RWPE1 (cell line): Measurements from ENCODE around the gene KRT36.

ENCODE experiments used
- CTCF ChIA-PET: fragments of 350-600 bp; sonication (Branson Sonifier 250); formaldehyde crosslinking; extraction: SDS; loops from one replicate; lab custom pipeline; 2021; lab: Yijun Ruan, JAX
- POLR2A ChIA-PET: fragments of 400-600 bp; formaldehyde crosslinking; extraction: SDS; loops from one replicate; lab custom pipeline; 2020; ENCODE audit warnings: antibody characterized with exemption; ENCODE audit not compliant: low non-redundant PET; lab: Yijun Ruan, JAX
- DNase-seq: peaks from one replicate; pipeline ENCODE4 v3.0.0; 2012; ENCODE audit warnings: low spot score
- H3K27ac ChIP-seq: fragments of 450-650 bp; 2 replicates; pipeline ENCODE4 v1.5.1; 2017
- TF ChIP-seq, protein P1 (sequence below): fragments of 450-650 bp; conservative IDR thresholded peaks from 2 replicates; pipeline ENCODE4 v1.5.1; 2017; ENCODE audit warnings: low read depth, mild to moderate bottlenecking

Gene KRT36

GRCh38 chr17:41536741-41537613 lies 47.3 kb upstream of the KRT36 start:
- ChIA-PET POLR2A (interaction anchor here (0.9 kb wide), 1 partner anchor 16 kb away, joined by 4 read pairs; no protein-coding TSS in a partner anchor), CTCF (interaction anchor here (0.5 to 2.9 kb wide), 4 partner anchors 12 to 111 kb away, joined by 3 to 10 read pairs (median 4); partner anchors contain the start of gene KRT15)
- no peak for DNase-seq
- TF ChIP-seq, protein P1, sequence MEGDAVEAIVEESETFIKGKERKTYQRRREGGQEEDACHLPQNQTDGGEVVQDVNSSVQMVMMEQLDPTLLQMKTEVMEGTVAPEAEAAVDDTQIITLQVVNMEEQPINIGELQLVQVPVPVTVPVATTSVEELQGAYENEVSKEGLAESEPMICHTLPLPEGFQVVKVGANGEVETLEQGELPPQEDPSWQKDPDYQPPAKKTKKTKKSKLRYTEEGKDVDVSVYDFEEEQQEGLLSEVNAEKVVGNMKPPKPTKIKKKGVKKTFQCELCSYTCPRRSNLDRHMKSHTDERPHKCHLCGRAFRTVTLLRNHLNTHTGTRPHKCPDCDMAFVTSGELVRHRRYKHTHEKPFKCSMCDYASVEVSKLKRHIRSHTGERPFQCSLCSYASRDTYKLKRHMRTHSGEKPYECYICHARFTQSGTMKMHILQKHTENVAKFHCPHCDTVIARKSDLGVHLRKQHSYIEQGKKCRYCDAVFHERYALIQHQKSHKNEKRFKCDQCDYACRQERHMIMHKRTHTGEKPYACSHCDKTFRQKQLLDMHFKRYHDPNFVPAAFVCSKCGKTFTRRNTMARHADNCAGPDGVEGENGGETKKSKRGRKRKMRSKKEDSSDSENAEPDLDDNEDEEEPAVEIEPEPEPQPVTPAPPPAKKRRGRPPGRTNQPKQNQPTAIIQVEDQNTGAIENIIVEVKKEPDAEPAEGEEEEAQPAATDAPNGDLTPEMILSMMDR: no peak
- H3K27ac ChIP-seq: peak overlapping the region; percentile 86

GRCh38 chr17:41535764-41536481 lies 46.2 kb upstream of the KRT36 start:
- ChIA-PET CTCF (interaction anchor here (1.0 to 2.9 kb wide), 3 partner anchors 13 to 127 kb away, joined by 3 to 10 read pairs (median 3); no protein-coding TSS in a partner anchor), POLR2A (no interaction called here)
- TF ChIP-seq, protein P1: no peak
- H3K27ac ChIP-seq: no peak overlapping the region
- DNase-seq: no peak

DNA sequence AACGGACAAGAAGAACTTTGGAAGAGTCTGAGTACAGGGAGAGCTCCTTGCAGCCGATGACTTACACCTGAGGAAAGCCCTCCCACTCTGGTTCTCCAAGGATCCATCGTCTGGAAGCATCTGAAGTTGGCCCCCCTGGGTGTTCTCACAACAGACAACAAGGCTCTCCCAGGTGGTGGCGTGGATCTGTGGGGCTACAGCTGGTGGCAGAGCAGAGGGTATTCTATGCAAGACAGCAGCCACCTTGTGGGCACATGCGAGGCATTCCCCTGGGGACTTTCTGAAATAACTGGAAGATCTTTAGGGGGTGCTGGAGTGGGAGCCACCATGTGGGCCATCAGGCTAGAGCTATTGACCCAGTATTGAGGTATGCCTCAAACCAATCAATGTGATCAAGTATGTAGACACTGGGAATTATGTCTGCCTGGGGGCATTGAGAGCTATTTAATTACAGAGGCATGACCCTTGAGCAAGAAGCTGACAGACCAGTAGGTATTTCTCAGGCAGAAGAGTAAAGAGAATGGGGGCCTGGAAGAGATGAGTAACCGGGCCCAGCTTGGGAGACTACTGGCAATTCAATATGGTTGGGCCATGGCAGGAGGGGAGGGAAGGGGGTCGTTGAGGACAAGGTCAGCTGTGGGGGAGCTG lies 45.3 kb upstream of the KRT36 start:
- TF ChIP-seq, protein P1: no peak
- POLR2A ChIA-PET: no interaction called here
- CTCF ChIA-PET: interaction anchor here (0.6 to 1.2 kb wide), 6 partner anchors 13 to 145 kb away, joined by 3 to 5 read pairs (median 3); no protein-coding TSS in a partner anchor
- no peak overlapping the region for H3K27ac ChIP-seq
- no peak for DNase-seq

DNA sequence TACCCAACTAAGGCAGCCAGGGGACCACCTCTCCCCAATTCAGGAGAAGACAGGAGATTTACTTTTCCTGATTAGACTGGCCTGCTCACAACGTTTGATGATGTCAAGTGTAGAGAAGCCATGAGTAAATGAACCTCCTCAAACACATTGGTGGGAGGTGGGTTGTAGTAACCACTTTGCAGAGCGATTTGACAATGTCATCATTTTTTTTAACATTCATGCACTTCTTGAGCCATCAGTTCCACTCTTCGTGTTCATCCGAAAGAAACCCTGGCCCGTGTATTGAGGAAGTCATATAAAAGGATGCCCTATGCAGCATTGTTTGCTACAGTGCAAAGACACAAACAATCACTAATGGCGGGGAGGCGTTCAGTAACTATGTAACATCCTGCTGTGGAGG lies 43.9 kb upstream of the KRT36 start:
- TF ChIP-seq, protein P1: no peak
- no peak overlapping the region for H3K27ac ChIP-seq
- DNase-seq: no peak
- ChIA-PET CTCF (no interaction called here), POLR2A (no interaction called here)

DNA sequence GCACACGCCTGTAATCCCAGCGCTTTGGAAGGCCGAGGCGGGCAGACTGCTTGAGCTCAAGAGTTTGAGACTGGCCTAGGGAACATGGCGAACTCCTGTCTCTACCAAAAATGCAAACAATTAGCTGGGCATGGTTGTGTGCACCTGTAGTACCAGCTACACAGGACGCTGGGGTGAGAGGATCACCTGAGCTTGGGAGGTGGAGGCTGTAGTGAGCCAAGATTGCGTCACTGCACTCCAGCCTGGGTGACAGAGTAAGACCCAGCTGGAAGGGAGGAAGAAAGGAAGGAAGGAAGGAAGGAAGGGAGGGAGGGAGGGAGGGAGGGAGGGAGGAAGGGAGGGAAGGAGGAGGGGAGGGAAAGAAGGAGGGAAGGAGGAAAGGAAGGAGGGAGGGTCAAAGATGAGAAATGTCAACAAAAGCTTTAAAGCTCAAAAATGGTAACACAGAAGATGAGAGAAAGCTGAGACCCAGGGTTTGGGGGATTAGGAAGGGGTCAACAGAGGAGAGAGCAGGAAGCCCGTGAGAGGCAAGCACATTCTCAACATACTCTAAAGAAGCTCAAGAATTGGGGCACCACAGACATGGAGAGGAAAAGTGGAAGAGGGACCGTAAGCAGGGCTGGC lies 43.3 kb upstream of the KRT36 start:
- ChIA-PET POLR2A (no interaction called here), CTCF (interaction anchor here (0.8 kb wide), 1 partner anchor 16 kb away, joined by 4 read pairs; no protein-coding TSS in a partner anchor)
- H3K27ac ChIP-seq: no peak overlapping the region
- no peak for DNase-seq
- TF ChIP-seq, protein P1: no peak
